AG09309 (cell line): Measurements from ENCODE around the gene MYL12B.

ENCODE experiments used
- DNase-seq: peaks from one replicate; pipeline ENCODE4 v3.0.0-alpha.2; 2010; ENCODE audit warnings: low read depth
- H3K4me3 ChIP-seq: 2 replicates; pipeline ENCODE4 v1.5.1; 2011; ENCODE audit warnings: mild to moderate bottlenecking, low read depth, low read length, moderate library complexity; ENCODE audit not compliant: control insufficient read depth
- TF ChIP-seq, protein P1 (sequence below): IDR thresholded peaks from 2 replicates; pipeline ENCODE4 v1.5.1; 2011; ENCODE audit warnings: mild to moderate bottlenecking, low read depth, low read length, inconsistent platforms; ENCODE audit not compliant: insufficient read depth, control insufficient read depth; ENCODE audit errors: missing control alignments

Gene MYL12B

GRCh38 chr18:3261373-3262233, at the start of gene MYL12B:
MYL12B (plus strand) TSS chr18:3262133; CDS start chr18:3272899, 10,766 bp downstream.
- TF ChIP-seq, protein P1, sequence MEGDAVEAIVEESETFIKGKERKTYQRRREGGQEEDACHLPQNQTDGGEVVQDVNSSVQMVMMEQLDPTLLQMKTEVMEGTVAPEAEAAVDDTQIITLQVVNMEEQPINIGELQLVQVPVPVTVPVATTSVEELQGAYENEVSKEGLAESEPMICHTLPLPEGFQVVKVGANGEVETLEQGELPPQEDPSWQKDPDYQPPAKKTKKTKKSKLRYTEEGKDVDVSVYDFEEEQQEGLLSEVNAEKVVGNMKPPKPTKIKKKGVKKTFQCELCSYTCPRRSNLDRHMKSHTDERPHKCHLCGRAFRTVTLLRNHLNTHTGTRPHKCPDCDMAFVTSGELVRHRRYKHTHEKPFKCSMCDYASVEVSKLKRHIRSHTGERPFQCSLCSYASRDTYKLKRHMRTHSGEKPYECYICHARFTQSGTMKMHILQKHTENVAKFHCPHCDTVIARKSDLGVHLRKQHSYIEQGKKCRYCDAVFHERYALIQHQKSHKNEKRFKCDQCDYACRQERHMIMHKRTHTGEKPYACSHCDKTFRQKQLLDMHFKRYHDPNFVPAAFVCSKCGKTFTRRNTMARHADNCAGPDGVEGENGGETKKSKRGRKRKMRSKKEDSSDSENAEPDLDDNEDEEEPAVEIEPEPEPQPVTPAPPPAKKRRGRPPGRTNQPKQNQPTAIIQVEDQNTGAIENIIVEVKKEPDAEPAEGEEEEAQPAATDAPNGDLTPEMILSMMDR: no peak
- no peak for DNase-seq
- peak within 1 kb of the TSS; percentile 81 for H3K4me3 ChIP-seq

DNA sequence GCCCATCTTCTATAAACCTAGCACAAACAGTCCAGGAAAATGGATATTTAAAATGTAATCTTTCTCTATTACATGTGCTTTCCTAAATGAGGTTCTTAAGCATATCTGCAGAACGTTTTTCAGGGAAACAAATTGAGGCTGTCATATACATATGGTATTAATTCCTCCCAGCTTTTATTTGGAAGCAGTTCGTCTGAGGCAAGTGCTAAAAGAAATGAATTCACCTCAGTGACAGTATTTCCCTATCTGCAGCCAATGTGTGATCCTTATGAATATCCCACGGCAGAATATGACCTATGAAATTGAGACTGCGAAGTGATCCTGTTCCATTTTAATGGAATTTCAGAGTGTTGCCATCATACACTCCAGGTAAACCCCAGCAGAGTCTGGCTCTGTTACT, 49.3 kb upstream of the MYL12B start:
- TF ChIP-seq, protein P1: no peak
- DNase-seq: no peak
- no peak overlapping the region for H3K4me3 ChIP-seq

DNA sequence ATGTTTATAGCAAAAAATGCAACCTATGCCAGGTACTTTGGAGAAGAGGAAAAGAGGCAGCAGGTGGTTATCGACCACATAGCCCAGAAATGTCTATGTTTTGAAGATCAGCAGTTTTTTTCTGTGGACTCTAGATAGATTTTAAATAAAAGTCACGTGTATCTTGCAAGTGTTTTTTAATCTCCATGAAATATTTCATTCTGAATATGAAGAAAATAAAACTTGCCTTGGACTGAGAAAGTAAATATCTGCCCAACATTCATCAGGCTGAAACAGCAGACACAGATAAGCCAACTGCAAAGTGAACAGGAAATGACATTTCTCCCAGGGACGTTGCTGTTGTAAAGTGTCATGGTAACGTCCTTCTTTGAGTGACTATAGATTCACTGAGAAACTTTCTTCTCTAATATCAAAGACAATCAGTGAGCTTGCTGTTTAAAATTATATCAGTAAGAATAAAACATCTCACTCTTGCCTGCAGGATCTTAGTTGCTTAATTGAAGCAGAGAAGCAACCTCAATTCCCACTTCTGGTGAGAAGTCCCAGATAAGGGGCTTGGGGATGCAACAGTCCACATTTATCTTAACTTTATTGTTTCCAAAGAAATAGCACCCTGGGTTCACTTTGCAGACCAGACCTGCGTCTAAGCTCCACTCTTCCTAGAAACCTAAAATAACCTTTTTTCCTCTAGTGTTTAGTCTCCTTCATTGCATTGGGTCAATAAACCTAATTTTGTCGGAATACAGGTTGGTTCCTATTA, 48.5 kb upstream of the MYL12B start:
- DNase-seq: no peak
- TF ChIP-seq, protein P1: no peak
- H3K4me3 ChIP-seq: no peak overlapping the region

DNA sequence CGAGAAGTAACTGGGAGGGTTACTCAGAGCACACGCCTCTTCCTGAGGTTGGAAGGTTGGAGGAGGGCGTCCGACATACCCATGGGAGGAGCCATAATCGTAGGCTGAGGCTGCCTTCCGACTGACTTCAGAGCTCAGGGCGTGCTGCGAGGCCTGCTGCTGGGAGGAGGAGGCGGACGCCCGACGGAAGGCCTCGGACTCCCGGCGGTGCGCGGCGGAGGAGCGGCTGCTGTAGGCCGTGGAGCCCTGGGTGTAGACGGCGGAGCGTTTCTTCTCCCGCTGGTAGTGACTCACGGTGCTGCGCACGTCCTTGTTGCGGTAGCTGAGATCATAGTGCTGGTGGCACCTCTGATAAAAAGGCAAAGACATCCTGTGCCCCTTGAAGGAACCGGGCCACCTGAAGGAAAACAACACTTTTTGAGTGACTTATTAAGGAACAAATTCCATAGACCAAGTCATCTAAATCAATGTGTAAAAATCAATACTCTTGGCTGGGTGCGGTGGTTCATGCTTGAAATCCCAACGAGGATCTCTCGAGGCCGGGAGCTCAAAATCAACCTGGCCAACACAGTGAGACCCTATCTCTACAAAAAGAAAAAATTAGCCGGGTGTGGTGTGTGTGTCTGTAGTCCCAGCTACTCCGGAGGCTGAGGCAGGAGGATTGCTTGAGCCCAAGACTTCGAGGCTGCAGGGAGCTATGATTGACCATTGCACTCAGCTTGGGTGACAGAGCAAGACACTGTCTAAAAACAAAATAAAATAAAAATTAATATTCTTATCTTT, 46.9 kb upstream of the MYL12B start:
- no peak overlapping the region for H3K4me3 ChIP-seq
- DNase-seq: no peak
- TF ChIP-seq, protein P1: no peak

GRCh38 chr18:3216987-3217386, 44.9 kb upstream of the MYL12B start:
- TF ChIP-seq, protein P1: no peak
- no peak overlapping the region for H3K4me3 ChIP-seq
- no peak for DNase-seq

- DNase-seq: no peak
- no peak overlapping the region for H3K4me3 ChIP-seq
These were observed 43.8 kb upstream of the MYL12B start for GRCh38 chr18:3217948-3218647.

More at GRCh38 chr18:3217948-3218647, 43.8 kb upstream of the MYL12B start:
- TF ChIP-seq, protein P1: no peak
